HG02678 (cell line): Measurements from ENCODE around the gene VWC2.
A peak's percentile ranks its signal among the peaks of the same experiment; 100 is the strongest.
"Not testable (repeated sequence)": the region's sequence is repeated elsewhere in the genome, so short reads cannot be mapped to it uniquely, and the experiment has no call there.

Experiments used
- ATAC-seq: cut with Tn5 transposase; IDR thresholded peaks from one replicate; pipeline ENCODE4 v1.9.1; 2021; ENCODE audit warnings: mild to moderate bottlenecking, moderate library complexity; ENCODE audit not compliant: unreplicated experiment

VWC2 gene

GRCh38 chr7:49848211-49848841 lies 74.9 kb downstream of the VWC2 start:
- no peak for ATAC-seq

DNA sequence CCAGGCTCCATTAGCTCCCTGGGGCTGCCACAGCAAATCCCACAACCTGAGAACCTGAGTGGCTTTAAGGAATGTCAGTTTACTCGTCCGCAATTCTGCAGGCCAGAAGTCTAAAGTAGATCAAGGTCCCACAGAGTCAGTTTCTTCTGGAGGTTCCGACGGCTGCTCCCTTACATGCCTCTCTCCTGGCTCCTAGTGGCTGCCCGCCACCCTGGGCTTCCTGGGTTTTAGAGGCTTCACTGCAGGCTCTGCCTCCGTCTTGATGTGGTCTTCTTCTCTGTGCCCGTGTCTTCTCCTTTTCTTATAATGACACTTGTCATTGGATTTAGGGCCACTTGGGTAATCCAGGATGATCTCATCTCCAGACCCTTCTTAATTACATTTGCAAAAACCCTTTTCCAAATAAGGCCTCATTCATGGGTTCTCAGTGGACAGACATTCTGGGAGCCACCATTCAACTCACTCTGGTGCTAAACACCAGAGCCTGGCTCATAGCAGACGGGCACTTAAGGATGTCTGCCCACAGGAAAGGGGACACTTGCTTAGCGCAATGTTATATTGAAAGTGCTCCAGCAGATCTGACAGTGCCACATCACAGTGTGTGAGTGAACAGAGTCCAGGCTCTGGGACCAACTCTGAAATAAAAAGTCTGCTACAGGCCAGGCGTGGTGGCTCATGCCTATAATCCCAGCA lies 77.6 kb downstream of the VWC2 start:
- ATAC-seq, result no peak

- ATAC-seq, result not testable (repeated sequence)
Observed at GRCh38 chr7:49851614-49851934, 78.1 kb downstream of the VWC2 start.

DNA sequence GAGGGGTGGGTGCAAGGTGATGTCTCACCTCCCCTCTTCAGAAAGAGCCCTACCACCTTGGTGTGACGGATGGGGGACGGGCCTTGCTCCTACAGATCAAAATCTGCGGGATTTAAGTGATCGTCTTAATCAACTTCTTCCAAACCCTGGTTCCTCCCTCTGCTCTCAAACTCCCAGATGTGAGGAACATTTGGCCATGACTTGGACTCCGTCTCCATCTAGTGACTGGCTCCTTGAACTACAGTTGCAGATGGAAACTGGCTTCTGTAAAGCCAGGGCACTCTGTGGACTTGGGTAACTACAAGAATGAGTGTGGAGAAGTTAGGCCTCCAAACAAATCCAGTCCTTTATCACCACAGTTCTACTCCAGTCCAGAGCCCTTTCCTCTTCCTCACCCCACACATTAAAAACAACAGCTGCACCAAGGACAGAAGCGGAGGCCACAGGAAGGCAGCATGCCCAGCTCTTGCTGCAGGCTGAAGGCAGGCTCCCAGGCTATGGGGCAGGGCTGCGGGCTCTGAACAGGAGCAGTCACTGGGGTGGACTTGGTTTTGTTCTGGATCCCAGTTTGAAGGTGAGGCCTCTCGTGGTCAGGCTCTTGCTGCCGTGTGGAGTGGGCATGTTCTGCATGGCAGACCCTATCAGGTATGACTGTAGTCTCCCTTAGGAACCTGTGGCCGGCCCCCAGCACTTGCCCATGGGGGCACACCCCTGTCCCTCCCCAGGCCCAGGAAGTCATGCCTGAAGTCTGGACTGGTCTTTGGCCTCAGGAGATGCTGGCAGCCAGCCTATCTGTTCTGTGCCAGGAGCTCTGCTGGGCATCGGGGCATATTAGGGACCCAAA lies 79.4 kb downstream of the VWC2 start:
- peak; percentile 82 for ATAC-seq

- no peak for ATAC-seq
Observed at GRCh38 chr7:49855281-49855980, 82.0 kb downstream of the VWC2 start.

- ATAC-seq, result no peak
Observed at GRCh38 chr7:49860293-49860692, 86.9 kb downstream of the VWC2 start.

DNA sequence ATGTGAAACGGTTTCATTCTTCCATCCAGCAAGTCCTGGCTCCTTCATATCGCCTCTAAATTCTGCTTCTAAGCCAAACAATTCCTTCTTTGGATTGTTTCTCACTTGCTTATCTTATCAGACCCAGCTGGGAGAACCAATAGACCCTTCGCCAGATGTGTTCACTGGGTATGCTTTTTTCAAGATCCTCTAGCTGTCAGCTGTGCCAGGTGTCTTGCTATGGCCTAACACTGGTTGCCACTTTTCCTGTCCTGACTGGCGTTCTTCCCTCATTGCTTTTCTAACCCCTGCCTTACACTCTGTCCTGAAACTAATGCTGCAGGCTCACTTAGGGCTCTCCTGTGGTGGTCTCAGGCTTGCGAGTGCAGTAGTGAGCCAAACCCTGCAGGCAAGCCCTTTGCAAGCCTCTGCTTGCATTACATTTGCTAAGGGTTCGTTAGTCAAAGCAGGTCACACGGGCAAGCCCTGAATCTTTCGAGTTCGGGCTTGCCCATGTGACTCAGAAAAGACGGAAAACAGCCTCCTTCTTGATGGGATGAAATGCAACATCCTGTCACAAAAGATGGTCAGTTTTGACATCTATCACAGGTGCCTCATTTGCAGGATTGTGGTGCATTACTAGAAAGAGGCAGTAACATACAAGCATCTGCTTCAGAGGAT lies 92.8 kb downstream of the VWC2 start:
- ATAC-seq, result no peak

- ATAC-seq, result no peak
Observed at GRCh38 chr7:49866910-49867309, 93.5 kb downstream of the VWC2 start.

DNA sequence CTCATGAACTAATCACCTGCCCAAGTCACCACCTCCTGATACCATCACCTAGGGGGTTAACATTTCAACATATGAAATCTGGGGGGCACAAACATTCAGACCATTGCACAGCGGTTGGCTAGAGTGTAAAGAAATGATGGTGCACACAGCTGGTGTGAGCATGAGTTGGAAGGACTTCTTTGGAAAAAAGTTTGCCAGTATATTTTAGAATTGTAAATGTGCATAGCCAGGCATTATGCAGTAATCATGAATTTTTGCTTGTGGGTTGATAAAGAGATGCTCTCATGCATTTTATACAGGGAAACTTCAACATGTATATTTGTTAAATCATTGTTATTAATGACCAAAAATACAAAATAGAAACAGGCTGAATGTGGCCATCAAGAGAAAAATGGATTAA lies 100.0 kb downstream of the VWC2 start:
- no peak for ATAC-seq

- no peak for ATAC-seq
Observed at GRCh38 chr7:49875336-49875735, 101.9 kb downstream of the VWC2 start.

- ATAC-seq, result no peak
Observed at GRCh38 chr7:49876202-49876601, 102.8 kb downstream of the VWC2 start.

DNA sequence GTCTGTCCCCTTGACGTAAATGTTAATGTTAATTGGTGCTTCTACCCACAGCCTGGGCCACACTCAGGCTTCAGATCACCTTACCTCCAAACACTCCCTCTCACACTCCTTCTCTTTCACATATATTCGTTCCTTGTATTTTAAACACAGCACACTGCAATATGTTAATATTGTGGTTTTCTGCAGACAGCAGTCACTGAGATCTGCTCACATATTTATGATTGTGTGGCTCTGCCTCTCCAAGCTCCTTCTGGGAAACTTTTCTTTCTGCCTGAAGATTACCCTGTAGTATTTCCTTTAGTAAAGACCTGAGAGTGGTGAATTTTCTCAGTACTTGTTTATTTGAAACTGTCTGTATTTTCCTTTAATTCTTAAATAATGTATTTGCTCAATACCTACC lies 104.7 kb downstream of the VWC2 start:
- ATAC-seq, result no peak

DNA sequence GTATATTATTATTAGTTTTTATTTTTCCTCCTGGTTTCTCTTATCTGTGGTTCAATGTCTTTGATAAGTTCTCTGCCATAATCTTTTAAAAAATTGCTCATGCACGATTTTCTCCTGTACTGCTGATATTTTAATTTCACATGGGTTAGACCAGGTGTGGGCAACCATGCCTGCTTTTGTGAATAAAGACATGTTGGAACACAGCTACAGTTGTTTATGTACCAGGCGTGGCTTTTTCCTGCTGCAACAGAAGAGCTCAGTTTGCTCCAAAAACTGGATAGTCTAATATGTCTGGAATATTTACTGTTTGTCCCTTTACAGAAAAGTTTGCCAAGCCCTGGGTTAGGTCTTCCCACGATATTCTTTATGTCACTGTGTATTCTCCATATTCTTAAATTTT lies 105.2 kb downstream of the VWC2 start:
- ATAC-seq, result no peak

GRCh38 chr7:49883933-49884332 lies 110.5 kb downstream of the VWC2 start:
- ATAC-seq, result no peak

GRCh38 chr7:49885593-49886285 lies 112.3 kb downstream of the VWC2 start:
- ATAC-seq, result no peak

GRCh38 chr7:49892481-49892880 lies 119.0 kb downstream of the VWC2 start:
- no peak for ATAC-seq

DNA sequence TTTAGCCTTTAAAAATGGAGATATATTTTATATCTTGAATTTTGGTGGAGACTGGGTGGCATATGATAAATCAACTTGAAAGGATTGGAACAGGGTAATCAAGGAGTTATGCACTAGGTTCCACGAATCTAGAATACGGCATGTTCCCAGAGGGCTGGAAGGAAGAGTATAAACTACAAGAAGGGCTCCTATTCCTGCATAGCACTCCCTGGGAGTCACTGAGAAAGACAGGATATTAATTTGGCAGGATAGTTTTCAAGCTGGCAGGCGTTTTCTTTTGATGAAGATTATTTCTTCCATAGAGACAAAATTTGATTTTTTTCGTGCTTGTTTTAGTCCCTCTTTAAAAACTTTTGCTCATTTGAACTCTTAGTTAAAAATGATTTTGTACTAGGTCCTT lies 119.7 kb downstream of the VWC2 start:
- ATAC-seq, result no peak

GRCh38 chr7:49894543-49894942 lies 121.1 kb downstream of the VWC2 start:
- no peak for ATAC-seq

DNA sequence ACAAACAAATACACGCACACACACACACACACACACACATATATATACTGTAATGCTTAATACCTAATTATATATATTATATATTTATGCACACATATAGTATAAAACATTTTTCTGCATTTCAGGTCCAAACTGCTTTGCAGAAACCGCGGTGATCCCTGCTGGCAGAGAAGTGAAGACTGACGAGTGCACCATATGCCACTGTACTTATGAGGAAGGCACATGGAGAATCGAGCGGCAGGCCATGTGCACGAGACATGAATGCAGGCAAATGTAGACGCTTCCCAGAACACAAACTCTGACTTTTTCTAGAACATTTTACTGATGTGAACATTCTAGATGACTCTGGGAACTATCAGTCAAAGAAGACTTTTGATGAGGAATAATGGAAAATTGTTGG lies 138.5 kb downstream of the VWC2 start:
- ATAC-seq, result no peak

DNA sequence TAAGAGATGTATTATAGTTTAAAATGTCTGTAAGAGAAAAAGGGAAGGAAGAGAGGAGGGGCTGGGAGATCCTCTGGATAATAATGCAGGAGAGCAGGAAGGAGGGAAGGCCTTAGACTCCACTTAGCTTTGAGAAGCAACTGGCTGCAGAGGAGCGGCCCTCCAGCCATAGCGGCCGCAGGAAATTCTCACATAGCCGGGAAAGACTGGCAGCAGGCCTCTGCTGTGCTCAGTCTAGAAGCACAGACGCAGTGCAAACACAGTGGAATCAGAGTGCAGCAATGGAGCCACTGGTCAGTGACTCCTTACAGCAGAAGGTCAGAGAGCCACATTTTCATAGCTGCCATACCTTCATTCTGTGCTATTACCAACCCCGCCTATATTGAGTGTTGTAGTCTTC lies 153.3 kb downstream of the VWC2 start:
- ATAC-seq, result no peak
